Mammary epithelial cell (primary cell): ENCODE results near the gene FGF23.

Experiments used
- EZH2 ChIP-seq: IDR thresholded peaks from 2 replicates; pipeline ENCODE4 v1.6.1; 2012; ENCODE audit warnings: low read length, inconsistent platforms, borderline replicate concordance
- TF ChIP-seq, protein P1 (sequence below), 2 donors: IDR thresholded peaks in 1 of 2; conservative IDR thresholded peaks in 1 of 2; 2 replicates each; pipeline ENCODE4 v1.5.1; 2011 to 2012; ENCODE audit warnings: inconsistent platforms in 2 of 2, low read length in 2 of 2, mild to moderate bottlenecking in 2 of 2, control low read depth in 1 of 2, low read depth in 1 of 2; ENCODE audit not compliant: insufficient read depth in 1 of 2; ENCODE audit errors: extremely low read depth in 1 of 2

DNA sequence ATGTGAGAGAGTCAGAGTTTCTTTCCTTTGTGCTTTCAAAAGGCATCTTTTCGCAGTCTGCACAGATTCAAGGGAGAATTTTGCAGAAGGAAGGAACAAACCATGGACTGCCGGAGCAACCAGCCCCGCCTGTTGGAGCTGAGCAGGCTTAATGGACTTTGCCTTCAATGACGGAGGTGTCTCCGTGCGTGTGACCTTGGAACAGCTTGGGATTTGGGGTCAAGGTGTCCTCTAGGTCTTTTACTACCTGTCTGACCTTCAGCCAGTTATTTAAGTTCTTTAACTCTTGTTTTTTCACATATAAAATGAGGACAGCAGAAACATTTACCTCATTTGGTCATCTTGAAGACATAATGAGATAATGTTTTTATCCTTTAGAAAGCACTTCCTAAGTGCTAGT is 4.1 kb downstream of the FGF23 start:
- TF ChIP-seq, protein P1, sequence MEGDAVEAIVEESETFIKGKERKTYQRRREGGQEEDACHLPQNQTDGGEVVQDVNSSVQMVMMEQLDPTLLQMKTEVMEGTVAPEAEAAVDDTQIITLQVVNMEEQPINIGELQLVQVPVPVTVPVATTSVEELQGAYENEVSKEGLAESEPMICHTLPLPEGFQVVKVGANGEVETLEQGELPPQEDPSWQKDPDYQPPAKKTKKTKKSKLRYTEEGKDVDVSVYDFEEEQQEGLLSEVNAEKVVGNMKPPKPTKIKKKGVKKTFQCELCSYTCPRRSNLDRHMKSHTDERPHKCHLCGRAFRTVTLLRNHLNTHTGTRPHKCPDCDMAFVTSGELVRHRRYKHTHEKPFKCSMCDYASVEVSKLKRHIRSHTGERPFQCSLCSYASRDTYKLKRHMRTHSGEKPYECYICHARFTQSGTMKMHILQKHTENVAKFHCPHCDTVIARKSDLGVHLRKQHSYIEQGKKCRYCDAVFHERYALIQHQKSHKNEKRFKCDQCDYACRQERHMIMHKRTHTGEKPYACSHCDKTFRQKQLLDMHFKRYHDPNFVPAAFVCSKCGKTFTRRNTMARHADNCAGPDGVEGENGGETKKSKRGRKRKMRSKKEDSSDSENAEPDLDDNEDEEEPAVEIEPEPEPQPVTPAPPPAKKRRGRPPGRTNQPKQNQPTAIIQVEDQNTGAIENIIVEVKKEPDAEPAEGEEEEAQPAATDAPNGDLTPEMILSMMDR (conservative IDR thresholded peaks at IDR 0.05 in 1 of 2, IDR thresholded peaks at IDR 0.05 in 1 of 2; ENCODE audit: extremely low read depth in 1 of 2, insufficient read depth in 1 of 2, low read depth in 1 of 2, low read length in 2 of 2): no peak
- TF ChIP-seq EZH2: no peak
